ENCODE data around the gene SOX13. TPM values are rescaled to one million over a fixed set of nuclear protein-coding genes. Genes with fewer than 3 reads are reported as not detected.
A peak's percentile ranks its signal among the peaks of the same experiment; 100 is the strongest.

The SOX13 gene
- total RNA-seq, 1 experiment from 2014 or later: 171 TPM

DNA sequence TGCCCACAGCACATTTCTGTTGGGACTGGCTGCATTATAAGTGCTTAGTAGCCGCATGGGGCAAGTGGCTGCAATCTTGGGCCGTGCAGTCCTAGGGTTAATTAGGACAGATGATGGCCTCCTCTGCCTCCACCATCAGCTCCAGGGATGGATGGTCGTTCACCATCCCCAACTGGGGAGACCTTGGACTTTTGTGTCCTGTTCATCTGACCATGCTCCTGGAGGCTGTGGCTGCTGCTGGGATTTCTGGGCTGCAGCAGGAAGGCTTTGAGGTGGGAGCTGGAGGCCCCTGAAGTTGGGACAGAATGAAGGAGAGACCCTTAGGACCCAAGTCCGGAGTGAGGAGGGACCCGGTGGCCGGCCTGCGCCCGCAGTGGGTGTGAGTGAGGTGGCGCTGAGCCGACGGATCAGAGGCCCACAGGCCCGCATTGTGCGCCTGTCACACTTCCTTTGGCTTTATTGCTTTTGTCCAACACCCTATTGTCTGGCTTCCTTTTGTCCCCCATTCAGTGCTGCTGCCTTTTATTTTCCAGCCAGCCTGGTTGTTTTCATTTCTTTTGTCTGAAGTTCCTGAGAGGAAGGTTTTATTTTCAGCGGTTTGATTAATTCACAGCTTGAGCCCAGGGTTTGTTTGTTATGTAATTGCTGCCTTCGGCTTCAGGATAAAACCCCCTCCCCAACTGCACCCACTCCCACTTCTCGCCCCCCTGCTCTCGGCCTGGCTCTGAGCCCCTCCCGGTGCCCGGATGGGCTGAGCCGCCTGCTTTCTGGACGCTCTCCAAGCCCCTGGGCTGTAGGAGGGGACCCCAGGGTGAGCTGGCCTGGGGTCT lies 35.6 kb downstream of the SOX13 start (continued):
- TF ChIP-seq ZNF121 (CRISPR knock-in tag; IDR thresholded peaks at IDR 0.05) (no peak), NR3C1 (CRISPR knock-in tag; conservative IDR thresholded peaks at IDR 0.05; ENCODE audit: low read depth) (no peak), FOXK1 (CRISPR knock-in tag; IDR thresholded peaks at IDR 0.05) (peak; percentile 34; the same call in 1 of the 2 replicates), FOXP4 (CRISPR knock-in tag; IDR thresholded peaks at IDR 0.05) (0 out of 2 replicates have a peak, but pooled peaks have one; percentile 39), ETV6 (CRISPR knock-in tag; IDR thresholded peaks at IDR 0.05) (no peak; the same call in 1 of the 2 replicates), JAZF1 (CRISPR knock-in tag; IDR thresholded peaks at IDR 0.05) (no peak), GTF2I (CRISPR knock-in tag; conservative IDR thresholded peaks at IDR 0.05) (no peak), CREM (CRISPR knock-in tag; IDR thresholded peaks at IDR 0.05) (no peak), ZNF317 (CRISPR knock-in tag; IDR thresholded peaks at IDR 0.05; ENCODE audit: borderline replicate concordance, low read depth) (no peak), MAX (CRISPR knock-in tag; IDR thresholded peaks at IDR 0.05) (peak; percentile 63; the same call in 1 of the 2 replicates), KAT7 (CRISPR knock-in tag; IDR thresholded peaks at IDR 0.05; ENCODE audit: borderline replicate concordance) (no peak), NR2C2 (CRISPR knock-in tag; IDR thresholded peaks at IDR 0.05) (no peak), TP53 (CRISPR knock-in tag; IDR thresholded peaks at IDR 0.05) (no peak), ZMAT4 (CRISPR knock-in tag; IDR thresholded peaks at IDR 0.05) (no peak), TEAD4 (CRISPR knock-in tag; IDR thresholded peaks at IDR 0.05) (no peak), TCF7 (CRISPR knock-in tag; IDR thresholded peaks at IDR 0.05; ENCODE audit: low read depth) (no peak), ATF1 (CRISPR knock-in tag; IDR thresholded peaks at IDR 0.05) (no peak), EMX1 (CRISPR knock-in tag; IDR thresholded peaks at IDR 0.05) (no peak), ELF4 (CRISPR knock-in tag; IDR thresholded peaks at IDR 0.05; ENCODE audit: low read depth) (no peak), ZNF671 (CRISPR knock-in tag; IDR thresholded peaks at IDR 0.05) (no peak), FOXP1 (CRISPR knock-in tag; IDR thresholded peaks at IDR 0.05; ENCODE audit: borderline replicate concordance) (no peak; the same call in 1 of the 2 replicates), CREB1 (CRISPR knock-in tag; IDR thresholded peaks at IDR 0.05) (no peak), ZNF416 (CRISPR knock-in tag; IDR thresholded peaks at IDR 0.05) (no peak), SP1 (CRISPR knock-in tag; conservative IDR thresholded peaks at IDR 0.05) (no peak), JUN (CRISPR knock-in tag; IDR thresholded peaks at IDR 0.05) (no peak), OVOL2 (CRISPR knock-in tag; IDR thresholded peaks at IDR 0.05; ENCODE audit: borderline replicate concordance) (no peak), NFYB (CRISPR knock-in tag; conservative IDR thresholded peaks at IDR 0.05; ENCODE audit: low read depth) (no peak), ATF6 (CRISPR knock-in tag; IDR thresholded peaks at IDR 0.05) (no peak)
- TF ChIP-seq, protein P1, sequence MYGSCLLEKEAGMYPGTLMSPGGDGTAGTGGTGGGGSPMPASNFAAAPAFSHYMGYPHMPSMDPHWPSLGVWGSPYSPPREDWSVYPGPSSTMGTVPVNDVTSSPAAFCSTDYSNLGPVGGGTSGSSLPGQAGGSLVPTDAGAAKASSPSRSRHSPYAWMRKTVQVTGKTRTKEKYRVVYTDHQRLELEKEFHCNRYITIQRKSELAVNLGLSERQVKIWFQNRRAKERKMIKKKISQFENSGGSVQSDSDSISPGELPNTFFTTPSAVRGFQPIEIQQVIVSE (CRISPR knock-in tag; IDR thresholded peaks at IDR 0.05; ENCODE audit: borderline replicate concordance): no peak
- TF ChIP-seq, protein P2, sequence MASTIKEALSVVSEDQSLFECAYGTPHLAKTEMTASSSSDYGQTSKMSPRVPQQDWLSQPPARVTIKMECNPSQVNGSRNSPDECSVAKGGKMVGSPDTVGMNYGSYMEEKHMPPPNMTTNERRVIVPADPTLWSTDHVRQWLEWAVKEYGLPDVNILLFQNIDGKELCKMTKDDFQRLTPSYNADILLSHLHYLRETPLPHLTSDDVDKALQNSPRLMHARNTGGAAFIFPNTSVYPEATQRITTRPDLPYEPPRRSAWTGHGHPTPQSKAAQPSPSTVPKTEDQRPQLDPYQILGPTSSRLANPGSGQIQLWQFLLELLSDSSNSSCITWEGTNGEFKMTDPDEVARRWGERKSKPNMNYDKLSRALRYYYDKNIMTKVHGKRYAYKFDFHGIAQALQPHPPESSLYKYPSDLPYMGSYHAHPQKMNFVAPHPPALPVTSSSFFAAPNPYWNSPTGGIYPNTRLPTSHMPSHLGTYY (CRISPR knock-in tag; IDR thresholded peaks at IDR 0.05): no peak
- TF ChIP-seq, protein P3, sequence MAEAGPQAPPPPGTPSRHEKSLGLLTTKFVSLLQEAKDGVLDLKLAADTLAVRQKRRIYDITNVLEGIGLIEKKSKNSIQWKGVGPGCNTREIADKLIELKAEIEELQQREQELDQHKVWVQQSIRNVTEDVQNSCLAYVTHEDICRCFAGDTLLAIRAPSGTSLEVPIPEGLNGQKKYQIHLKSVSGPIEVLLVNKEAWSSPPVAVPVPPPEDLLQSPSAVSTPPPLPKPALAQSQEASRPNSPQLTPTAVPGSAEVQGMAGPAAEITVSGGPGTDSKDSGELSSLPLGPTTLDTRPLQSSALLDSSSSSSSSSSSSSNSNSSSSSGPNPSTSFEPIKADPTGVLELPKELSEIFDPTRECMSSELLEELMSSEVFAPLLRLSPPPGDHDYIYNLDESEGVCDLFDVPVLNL (CRISPR knock-in tag; IDR thresholded peaks at IDR 0.05; ENCODE audit: borderline replicate concordance, low read depth): no peak
- TF ChIP-seq, protein P4, sequence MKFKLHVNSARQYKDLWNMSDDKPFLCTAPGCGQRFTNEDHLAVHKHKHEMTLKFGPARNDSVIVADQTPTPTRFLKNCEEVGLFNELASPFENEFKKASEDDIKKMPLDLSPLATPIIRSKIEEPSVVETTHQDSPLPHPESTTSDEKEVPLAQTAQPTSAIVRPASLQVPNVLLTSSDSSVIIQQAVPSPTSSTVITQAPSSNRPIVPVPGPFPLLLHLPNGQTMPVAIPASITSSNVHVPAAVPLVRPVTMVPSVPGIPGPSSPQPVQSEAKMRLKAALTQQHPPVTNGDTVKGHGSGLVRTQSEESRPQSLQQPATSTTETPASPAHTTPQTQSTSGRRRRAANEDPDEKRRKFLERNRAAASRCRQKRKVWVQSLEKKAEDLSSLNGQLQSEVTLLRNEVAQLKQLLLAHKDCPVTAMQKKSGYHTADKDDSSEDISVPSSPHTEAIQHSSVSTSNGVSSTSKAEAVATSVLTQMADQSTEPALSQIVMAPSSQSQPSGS (CRISPR knock-in tag; IDR thresholded peaks at IDR 0.05; ENCODE audit: borderline replicate concordance, low read depth): no peak

Measured in WTC11 (cell line).